HG03457 (cell line): ENCODE results near the gene AHCYL1.

ENCODE experiments used
- ATAC-seq: cut with Tn5 transposase; IDR thresholded peaks from one replicate; pipeline ENCODE4 v1.9.1; 2021; ENCODE audit warnings: moderate number of reproducible peaks; ENCODE audit not compliant: unreplicated experiment

AHCYL1 gene

DNA sequence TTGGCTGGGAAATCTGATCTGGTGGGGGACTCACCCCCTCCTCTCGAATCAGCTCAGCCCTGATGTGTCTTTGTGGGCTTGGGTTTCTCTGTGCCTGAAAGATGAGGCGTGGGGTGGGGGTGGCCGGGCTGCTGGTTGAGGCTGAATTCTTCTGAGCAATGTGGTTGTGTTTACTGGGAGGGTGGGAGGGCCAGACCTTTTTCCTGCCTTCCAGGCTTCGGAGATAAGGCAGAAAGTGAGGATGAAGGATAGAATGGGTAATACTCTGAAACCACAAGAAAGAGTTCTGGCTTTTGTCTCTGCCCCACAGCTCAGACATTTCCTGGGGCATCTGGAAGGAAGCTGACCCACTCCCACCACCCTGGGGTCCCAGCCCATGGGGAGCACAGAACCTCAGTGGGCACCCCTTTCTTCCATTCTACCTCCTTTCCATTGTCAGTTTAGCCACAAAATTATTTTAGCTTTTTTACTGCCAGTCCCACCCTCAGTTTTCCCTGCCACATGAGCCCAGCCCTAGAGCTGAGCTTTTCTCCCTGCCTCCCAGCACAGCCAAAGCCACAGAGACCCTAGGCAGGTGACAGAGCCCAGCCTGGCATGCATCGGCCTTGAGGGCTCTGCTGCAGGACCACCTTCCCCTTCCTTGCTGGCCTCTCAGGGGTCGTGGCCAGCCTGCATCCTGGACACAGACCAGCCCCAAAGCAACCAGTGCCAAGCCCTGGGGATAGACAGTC, 74.7 kb downstream of the AHCYL1 start:
- ATAC-seq, result no peak

DNA sequence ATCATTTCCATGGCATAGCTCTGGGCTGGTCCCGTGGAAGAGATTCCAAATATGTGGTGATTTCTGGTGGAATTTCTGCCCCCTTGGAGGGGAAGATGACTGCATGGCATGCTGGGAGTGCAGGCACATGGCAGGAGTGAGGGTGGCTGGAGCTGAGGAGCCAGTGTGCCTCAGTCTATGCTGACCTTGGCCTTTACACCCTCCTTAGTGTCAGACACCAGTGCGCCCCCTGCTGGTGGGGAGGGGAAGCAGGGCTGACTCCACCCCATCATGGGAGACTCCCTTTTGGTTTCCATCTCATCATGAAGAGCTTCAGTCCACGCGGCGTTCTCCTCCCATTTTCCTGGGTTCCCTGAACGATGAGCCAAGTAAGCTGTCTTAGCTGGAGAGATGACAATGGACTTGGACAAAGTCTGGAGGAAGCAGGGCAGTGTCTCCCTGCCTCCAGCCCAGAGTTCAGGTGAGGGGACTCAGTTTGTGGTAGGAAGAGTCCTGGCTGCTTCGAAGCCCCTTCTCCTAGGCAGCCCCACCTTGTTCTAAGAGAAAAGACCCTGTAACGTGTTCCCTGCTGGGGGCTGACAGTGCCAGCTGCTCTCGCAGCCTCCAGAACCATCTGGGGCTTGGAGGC, 75.6 kb downstream of the AHCYL1 start:
- ATAC-seq, result no peak

DNA sequence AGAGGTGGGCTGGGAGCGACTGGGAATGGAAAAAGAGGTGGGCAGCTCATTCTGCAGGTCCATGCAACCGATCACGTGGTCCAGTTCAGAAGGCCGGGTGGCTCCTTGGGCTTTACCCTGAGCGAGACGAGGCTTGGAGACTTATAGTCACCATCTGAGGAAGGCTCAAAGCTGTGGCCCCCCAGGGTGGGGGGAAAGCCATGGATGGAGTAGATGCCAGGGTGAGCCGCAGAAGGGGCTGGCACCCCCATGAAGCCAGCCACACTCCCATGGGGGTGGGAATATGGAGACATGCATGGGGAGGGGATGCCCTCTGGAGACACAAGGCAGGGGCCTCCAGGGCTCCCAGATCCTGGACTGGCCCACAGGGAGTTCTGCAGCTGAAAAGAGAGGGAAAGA, 76.1 kb downstream of the AHCYL1 start:
- no peak for ATAC-seq

DNA sequence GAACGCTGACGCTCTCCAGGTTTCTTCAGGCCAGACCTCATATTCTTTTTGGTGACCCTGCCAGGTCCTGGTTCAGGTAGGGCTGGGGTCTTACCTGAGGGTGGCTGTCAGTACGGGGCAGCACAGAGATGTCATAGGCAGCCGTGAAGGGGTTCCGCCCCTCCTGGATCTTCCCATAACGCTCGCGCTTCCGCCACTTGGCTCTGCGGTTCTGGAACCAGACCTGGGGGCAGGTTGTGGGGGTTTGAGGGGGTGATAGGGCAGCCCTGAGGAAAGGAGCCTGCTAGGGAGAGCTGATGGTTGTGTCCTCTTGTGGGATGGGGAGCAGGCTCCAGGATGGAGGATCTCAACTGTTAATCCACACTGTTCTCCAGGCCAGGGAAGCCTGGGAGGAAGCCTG, 76.8 kb downstream of the AHCYL1 start:
- no peak for ATAC-seq

DNA sequence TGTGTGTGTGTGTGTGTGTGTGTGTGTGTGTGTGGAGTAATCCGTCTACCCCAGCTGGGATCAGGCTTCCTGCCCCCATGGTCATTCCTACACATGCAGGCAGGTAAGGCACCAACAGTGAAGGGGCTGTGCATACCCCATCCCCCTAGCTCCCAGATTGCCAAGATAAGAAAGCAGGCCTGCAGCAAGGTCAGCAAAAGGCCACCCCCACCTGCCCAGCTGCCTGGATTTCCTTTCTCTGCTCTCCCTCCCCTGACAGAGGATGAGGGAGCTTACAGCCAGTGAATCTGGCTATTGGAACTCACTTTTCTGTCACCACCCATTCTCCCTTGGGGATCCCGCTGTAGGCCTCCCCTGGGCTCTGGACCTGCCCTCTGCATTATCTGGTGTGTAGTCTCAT, 78.0 kb downstream of the AHCYL1 start:
- no peak for ATAC-seq

- ATAC-seq, result no peak
Measured at GRCh38 chr1:110063781-110064180, 79.2 kb downstream of the AHCYL1 start.

GRCh38 chr1:110064576-110065337, 80.2 kb downstream of the AHCYL1 start:
- no peak for ATAC-seq

GRCh38 chr1:110065841-110066240, 81.3 kb downstream of the AHCYL1 start:
- no peak for ATAC-seq

- ATAC-seq, result no peak
Measured at GRCh38 chr1:110067479-110067892, 82.9 kb downstream of the AHCYL1 start.

DNA sequence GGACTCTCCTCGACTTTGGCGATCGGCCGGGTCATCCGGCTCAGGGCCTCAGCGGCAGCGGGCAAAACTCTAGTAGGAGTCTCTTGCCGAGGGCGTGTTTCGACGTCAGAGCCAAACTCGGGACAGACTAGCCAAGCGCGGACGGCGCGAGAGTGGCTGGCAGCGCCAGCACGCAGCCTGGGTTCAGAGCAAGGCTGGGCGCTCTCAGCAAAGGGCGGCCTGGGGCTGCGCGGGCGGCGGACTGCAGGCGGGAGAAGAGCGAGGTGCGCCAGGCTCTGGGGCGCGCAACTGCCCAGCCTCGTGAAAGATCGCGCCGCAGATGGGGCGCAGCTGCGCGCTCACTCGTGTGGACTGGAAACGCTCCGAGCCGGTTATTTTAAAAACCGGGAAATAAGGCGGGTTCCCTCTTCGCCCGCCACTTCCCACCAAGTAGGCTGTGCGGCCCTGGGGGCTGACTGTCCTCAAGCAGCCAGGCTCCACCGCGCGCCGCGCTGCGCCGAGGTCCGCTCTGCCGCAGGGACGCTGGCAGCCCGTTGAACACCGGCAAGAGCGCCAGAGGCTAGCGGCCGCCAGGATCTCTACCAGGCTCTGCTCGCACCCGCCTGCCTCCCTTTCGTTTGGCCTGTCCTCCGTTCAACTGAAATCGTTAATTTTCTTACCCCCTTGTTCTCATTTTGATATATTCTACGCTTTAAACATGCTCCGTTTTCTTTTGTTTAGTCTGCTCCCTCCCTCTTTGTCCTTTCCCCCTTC, 83.5 kb downstream of the AHCYL1 start:
- ATAC-seq, result no peak

DNA sequence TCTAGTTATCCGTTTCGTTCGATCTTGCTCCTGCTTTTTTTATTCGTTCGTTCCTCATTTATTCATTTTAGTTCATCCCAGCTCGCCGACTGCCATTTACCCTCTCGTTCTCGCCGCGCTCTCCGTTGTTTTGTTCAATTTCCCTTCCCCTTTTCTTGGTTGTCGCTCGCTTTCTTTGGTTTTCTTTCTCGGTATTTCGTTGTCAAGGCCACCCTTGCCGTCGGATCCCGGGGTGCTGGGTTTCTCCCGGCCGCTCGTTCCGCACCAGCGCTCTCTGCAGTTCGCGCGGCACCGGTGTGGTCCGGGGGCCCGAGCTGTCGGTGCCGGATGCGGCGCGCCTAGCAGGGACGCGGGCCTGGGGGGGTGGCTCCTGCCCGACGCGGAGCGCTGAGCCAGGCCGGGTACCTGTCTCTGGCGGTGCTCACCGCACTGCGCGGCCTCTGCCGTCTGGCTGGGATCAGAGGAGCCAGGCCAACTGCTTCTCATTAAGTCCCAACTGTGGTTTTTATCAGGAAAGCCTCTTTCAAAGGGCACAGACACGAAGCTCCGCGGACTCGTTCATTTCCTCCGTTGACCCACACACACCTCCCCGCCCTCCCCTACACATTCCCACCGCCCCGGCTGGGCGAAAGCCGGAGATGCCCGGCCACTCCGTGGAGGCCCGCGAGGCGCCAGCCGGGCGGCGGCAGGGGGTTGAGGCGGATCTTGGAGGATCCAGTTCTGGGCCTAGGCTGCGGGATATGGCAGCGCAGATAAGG, 84.3 kb downstream of the AHCYL1 start:
- no peak for ATAC-seq

- ATAC-seq, result no peak
Measured at GRCh38 chr1:110069404-110070281, 85.1 kb downstream of the AHCYL1 start.

- ATAC-seq, result no peak
Measured at GRCh38 chr1:110070282-110070669, 85.7 kb downstream of the AHCYL1 start.

- ATAC-seq, result no peak
Measured at GRCh38 chr1:110070671-110071242, 86.2 kb downstream of the AHCYL1 start, which contains the start of gene ALX3. TSS of gene ALX3 (minus strand) at chr1:110070672. CDS start at chr1:110070612, 60 bp downstream.
